Measurements from ENCODE around the gene CDH24. TPM values are rescaled to one million over a fixed set of nuclear protein-coding genes. Genes with fewer than 3 reads are reported as not detected.

The CDH24 gene
- total and polyA plus RNA-seq, 9 of the 15 experiments (the other 6 are each of a cell fraction or from before 2014, with no cell fraction given) = 0.04 to 16.2 (median 4.9) TPM

DNA sequence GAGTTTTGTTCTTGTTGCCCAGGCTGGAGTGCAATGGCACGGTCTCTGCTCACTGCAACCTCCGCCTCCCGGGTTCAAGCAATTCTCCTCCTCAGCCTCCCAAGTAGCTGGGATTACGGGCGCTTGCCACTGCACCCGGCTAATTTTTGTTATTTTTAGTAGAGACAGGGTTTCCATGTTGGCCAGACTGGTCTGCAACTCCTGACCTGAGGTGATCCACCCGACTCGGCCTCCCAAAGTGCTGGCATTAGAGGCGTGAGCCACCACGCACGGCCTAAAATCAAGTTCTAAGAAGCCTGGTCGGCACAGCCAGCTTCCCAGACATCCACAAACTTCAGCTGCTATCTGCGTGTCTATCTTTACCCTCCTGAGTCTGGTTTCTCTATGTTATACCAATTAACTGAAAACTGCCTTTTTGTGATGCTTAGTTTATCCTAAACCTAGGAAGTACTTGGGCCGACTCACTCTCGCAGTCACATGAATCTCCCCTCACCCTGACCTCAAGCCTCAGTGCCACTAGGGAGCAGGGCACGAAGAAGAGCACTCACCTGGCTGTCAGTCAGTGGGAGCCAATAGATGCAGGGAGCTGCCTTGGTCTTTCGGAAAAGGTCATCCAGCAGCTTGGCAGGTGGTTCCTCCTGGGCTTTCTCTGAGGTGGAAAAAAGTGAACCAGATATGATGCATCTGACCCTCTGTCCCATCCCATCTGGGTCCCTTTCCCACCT is 3.4 kb upstream of the CDH24 start:
- ATAC-seq = no peak
- Histone ChIP-seq H3K79me2 (ENCODE audit: control insufficient read depth, insufficient read depth, low read length) (peaks cover 5% of the 10 kb centered on the region; the same call in 1 of the 3 replicates), H3K9me3 (replicated peaks; ENCODE audit: control insufficient read depth, insufficient read depth, low read depth, low read length) (no peaks in the 10 kb centered on the region), H3K4me3 (no peak overlapping the region), H3K4me1 (replicated peaks in 1 of 2; ENCODE audit: control insufficient read depth in 2 of 2, insufficient read depth in 2 of 2, low read length in 2 of 2) (peaks cover 11 to 30% of the 10 kb centered on the region in 2 experiments), H3K9me1 (ENCODE audit: control insufficient read depth, insufficient read depth, low read length) (no peaks in the 10 kb centered on the region), H3K9ac (ENCODE audit: insufficient read depth in 1 of 2, low read depth in 2 of 2, low read length in 2 of 2) (no peak overlapping the region), H3K36me3 (ENCODE audit: control insufficient read depth, insufficient read depth, low read length) (peaks cover 67% of the 10 kb centered on the region), H4K20me1 (replicated peaks; ENCODE audit: control insufficient read depth, insufficient read depth, low read length) (0 out of 2 replicates have a peak, but pooled peaks cover 2% of the 10 kb centered on the region), H3K27ac (ENCODE audit: extremely low read depth, low read depth, low read length) (no peak overlapping the region), H3K4me2 (ENCODE audit: insufficient read depth, low read length) (no peak overlapping the region), H2AFZ (ENCODE audit: low read depth, low read length) (no peak overlapping the region), H3K27me3 (ENCODE audit: control insufficient read depth in 2 of 2, insufficient read depth in 2 of 2, low read length in 2 of 2) (no peaks in the 10 kb centered on the region)
- in situ Hi-C loops (cut with MboI) (no loop called here), intact Hi-C loops (cut with micrococcal nuclease) (no loop called here)
- ChIA-PET CTCF (ENCODE audit: low intra/inter-chr PET ratio) (interaction anchor here (9.2 kb wide), 1 partner anchor 73 kb away, joined by 141 read pairs; no protein-coding TSS in a partner anchor), POLR2A (interaction anchor here (0.6 to 1.7 kb wide), 6 partner anchors 34 to 134 kb away, joined by 3 to 7 read pairs (median 4); partner anchors contain the start of genes ACIN1 and C14orf119)
- WGBS (ENCODE audit: insufficient coverage, low coverage, missing lambda C conversion rate) = 98% methylated on average over 16 of the region's 17 CpGs
- no peak for DNase-seq (ENCODE audit: extremely low read depth in 1 of 4, low spot score in 3 of 4)
- no peak for FAIRE-seq
- no TSS peak for BruUV-seq (replicated peaks)
- TF ChIP-seq ELK1 (CRISPR knock-in tag; IDR thresholded peaks at IDR 0.05) (no peak), ZNF764 (CRISPR knock-in tag; IDR thresholded peaks at IDR 0.05; ENCODE audit: low read depth) (no peak), ZNF324 (CRISPR knock-in tag; IDR thresholded peaks at IDR 0.05) (no peak), HNRNPK (IDR thresholded peaks at IDR 0.05; ENCODE audit: low read depth, low read length, poor library complexity, severe bottlenecking) (no peak), RFX7 (CRISPR knock-in tag; IDR thresholded peaks at IDR 0.05) (no peak), NRF1 (conservative IDR thresholded peaks at IDR 0.05 in 1 of 2, IDR thresholded peaks at IDR 0.05 in 1 of 2) (no peak), E2F8 (IDR thresholded peaks at IDR 0.05; ENCODE audit: low read depth, partially characterized antibody) (no peak), NKRF (IDR thresholded peaks at IDR 0.05; ENCODE audit: borderline replicate concordance) (no peak), MTA2 (IDR thresholded peaks at IDR 0.05; ENCODE audit: low read depth) (no peak), ZNF589 (CRISPR knock-in tag; IDR thresholded peaks at IDR 0.05; ENCODE audit: low read depth) (no peak), YY1 (IDR thresholded peaks at IDR 0.05; ENCODE audit: borderline replicate concordance in 1 of 3, control insufficient read depth in 1 of 3, extremely low read depth in 1 of 3, insufficient read depth in 3 of 3, insufficient read length in 1 of 3, insufficient replicate concordance in 2 of 3, low read depth in 1 of 3, low read length in 2 of 3) (no peak), NR1H2 (CRISPR knock-in tag; IDR thresholded peaks at IDR 0.05) (no peak)
- TF ChIP-seq, protein P1, sequence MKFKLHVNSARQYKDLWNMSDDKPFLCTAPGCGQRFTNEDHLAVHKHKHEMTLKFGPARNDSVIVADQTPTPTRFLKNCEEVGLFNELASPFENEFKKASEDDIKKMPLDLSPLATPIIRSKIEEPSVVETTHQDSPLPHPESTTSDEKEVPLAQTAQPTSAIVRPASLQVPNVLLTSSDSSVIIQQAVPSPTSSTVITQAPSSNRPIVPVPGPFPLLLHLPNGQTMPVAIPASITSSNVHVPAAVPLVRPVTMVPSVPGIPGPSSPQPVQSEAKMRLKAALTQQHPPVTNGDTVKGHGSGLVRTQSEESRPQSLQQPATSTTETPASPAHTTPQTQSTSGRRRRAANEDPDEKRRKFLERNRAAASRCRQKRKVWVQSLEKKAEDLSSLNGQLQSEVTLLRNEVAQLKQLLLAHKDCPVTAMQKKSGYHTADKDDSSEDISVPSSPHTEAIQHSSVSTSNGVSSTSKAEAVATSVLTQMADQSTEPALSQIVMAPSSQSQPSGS (CRISPR knock-in tag; IDR thresholded peaks at IDR 0.05) = no peak
